Neuronal stem cell (in vitro differentiated cells): Measurements from ENCODE around the gene ZSCAN16. TPM values are rescaled to one million over a fixed set of nuclear protein-coding genes. Genes with fewer than 3 reads are reported as not detected.
"Not testable (repeated sequence)": the region's sequence is repeated elsewhere in the genome, so short reads cannot be mapped to it uniquely, and the experiment has no call there.

ENCODE experiments used
- DNase-seq: peaks from one replicate; pipeline ENCODE4 v3.0.0-alpha.2; 2013; ENCODE audit warnings: low spot score
- H2AFZ ChIP-seq: one replicate; pipeline ENCODE4 v1.6.1; 2013; ENCODE audit warnings: mild to moderate bottlenecking, low read length, inconsistent platforms
- H2AK5ac ChIP-seq: 2 replicates; pipeline ENCODE4 v1.6.1; 2013; ENCODE audit warnings: low read depth, mild to moderate bottlenecking, inconsistent platforms, low read length, moderate library complexity, mixed read lengths
- H2BK120ac ChIP-seq: 2 replicates; pipeline ENCODE4 v1.6.1; 2013; ENCODE audit warnings: low read depth, mild to moderate bottlenecking, inconsistent platforms, low read length, moderate library complexity, mixed read lengths
- H2BK12ac ChIP-seq: one replicate; pipeline ENCODE4 v1.6.1; 2013; ENCODE audit warnings: low read length, inconsistent platforms
- H2BK15ac ChIP-seq: 2 replicates; pipeline ENCODE4 v1.6.1; 2013; ENCODE audit warnings: mild to moderate bottlenecking, low read length, inconsistent platforms, mixed read lengths
- H2BK5ac ChIP-seq: one replicate; pipeline ENCODE4 v1.6.1; 2013; ENCODE audit warnings: inconsistent platforms, mild to moderate bottlenecking, low read length, moderate library complexity
- H3K14ac ChIP-seq: one replicate; pipeline ENCODE4 v1.6.1; 2013; ENCODE audit warnings: low read length, inconsistent platforms
- H3K18ac ChIP-seq: 2 replicates; pipeline ENCODE4 v1.6.1; 2013; ENCODE audit warnings: low read length, inconsistent platforms
- H3K23ac ChIP-seq: 2 replicates; pipeline ENCODE4 v1.6.1; 2013; ENCODE audit warnings: low read depth, mild to moderate bottlenecking, mixed read lengths, low read length, inconsistent platforms; ENCODE audit not compliant: poor library complexity
- H3K27ac ChIP-seq: replicated peaks from 3 replicates; pipeline ENCODE4 v1.5.1; 2013; ENCODE audit warnings: low read length, inconsistent platforms
- H3K27me3 ChIP-seq, 3 experiments: 2 replicates each; pipeline ENCODE4 v1.6.1; 2013; ENCODE audit warnings: low read length in 3 of 3, mild to moderate bottlenecking in 2 of 3, inconsistent platforms in 1 of 3, low read depth in 1 of 3, mixed read lengths in 1 of 3, moderate library complexity in 1 of 3; ENCODE audit not compliant: control insufficient read depth in 3 of 3, insufficient read depth in 3 of 3
- H3K36me3 ChIP-seq, 2 donors: replicated peaks in 1 of 2; 2 replicates each; pipeline ENCODE4 v1.6.1; 2013; ENCODE audit warnings: low read length in 2 of 2; ENCODE audit not compliant: control insufficient read depth in 2 of 2, insufficient read depth in 2 of 2
- H3K4ac ChIP-seq: 2 replicates; pipeline ENCODE4 v1.6.1; 2013; ENCODE audit warnings: inconsistent platforms, mild to moderate bottlenecking, low read length, moderate library complexity
- H3K4me1 ChIP-seq, 2 donors: 1 replicate in 1 of 2; 2 replicates in 1 of 2; pipeline ENCODE4 v1.6.1; 2013; ENCODE audit warnings: low read length in 2 of 2, low read depth in 1 of 2; ENCODE audit not compliant: control insufficient read depth in 2 of 2, insufficient read depth in 1 of 2
- H3K4me2 ChIP-seq: one replicate; pipeline ENCODE4 v1.6.1; 2013; ENCODE audit warnings: mild to moderate bottlenecking, low read length, inconsistent platforms; ENCODE audit not compliant: insufficient read depth, poor library complexity, severe bottlenecking
- H3K4me3 ChIP-seq, 2 donors: 2 replicates each; pipeline ENCODE4 v1.5.1; 2013; ENCODE audit warnings: low read length in 2 of 2, mild to moderate bottlenecking in 2 of 2, inconsistent platforms in 1 of 2, moderate library complexity in 1 of 2
- H3K79me1 ChIP-seq: one replicate; pipeline ENCODE4 v1.6.1; 2013; ENCODE audit warnings: low read depth, mild to moderate bottlenecking, inconsistent platforms, low read length, moderate library complexity
- H3K9ac ChIP-seq: one replicate; pipeline ENCODE4 v1.6.1; 2013; ENCODE audit warnings: mild to moderate bottlenecking, low read depth, low read length, inconsistent platforms; ENCODE audit not compliant: poor library complexity
- H3K9me3 ChIP-seq, 2 donors: replicated peaks in 1 of 2; 2 replicates each; pipeline versions ENCODE3 to v1.6.1; 2013; ENCODE audit warnings: low read length in 2 of 2, mild to moderate bottlenecking in 2 of 2, inconsistent platforms in 1 of 2, low read depth in 1 of 2, mixed read lengths in 1 of 2, moderate library complexity in 1 of 2; ENCODE audit not compliant: control insufficient read depth in 2 of 2, insufficient read depth in 1 of 2
- H4K8ac ChIP-seq: one replicate; pipeline ENCODE4 v1.6.1; 2013; ENCODE audit warnings: low read depth, mild to moderate bottlenecking, inconsistent platforms, low read length, moderate library complexity
- H4K91ac ChIP-seq: one replicate; pipeline ENCODE4 v1.6.1; 2013; ENCODE audit warnings: low read length, low read depth, mild to moderate bottlenecking, inconsistent platforms; ENCODE audit not compliant: poor library complexity
- WGBS, 2 donors: extraction: QIAGEN DNeasy Blood & Tissue Kit; methylation state at CpG; one replicate each; pipeline ENCODE4 v1.1.7; 2013; ENCODE audit warnings: missing lambda C conversion rate in 2 of 2, mixed read lengths in 1 of 2; ENCODE audit not compliant: insufficient read length in 2 of 2, insufficient replicate concordance in 1 of 2; ENCODE audit errors: extremely low coverage in 2 of 2; 5-methylcytosine and 5-hydroxymethylcytosine counted together
- polyA plus RNA-seq, 2 experiments: library from polyadenylated mRNA; stranded (reverse); fragments of 200-250 nt; gene quantifications; one replicate each; pipeline ENCODE4 v1.2.3, GENCODE V29; 2013

Gene ZSCAN16
- 8.8 TPM for polyA plus RNA-seq (2013, experiment 1 of 2)
- polyA plus RNA-seq (2013, experiment 2 of 2), result 8.4 TPM

DNA sequence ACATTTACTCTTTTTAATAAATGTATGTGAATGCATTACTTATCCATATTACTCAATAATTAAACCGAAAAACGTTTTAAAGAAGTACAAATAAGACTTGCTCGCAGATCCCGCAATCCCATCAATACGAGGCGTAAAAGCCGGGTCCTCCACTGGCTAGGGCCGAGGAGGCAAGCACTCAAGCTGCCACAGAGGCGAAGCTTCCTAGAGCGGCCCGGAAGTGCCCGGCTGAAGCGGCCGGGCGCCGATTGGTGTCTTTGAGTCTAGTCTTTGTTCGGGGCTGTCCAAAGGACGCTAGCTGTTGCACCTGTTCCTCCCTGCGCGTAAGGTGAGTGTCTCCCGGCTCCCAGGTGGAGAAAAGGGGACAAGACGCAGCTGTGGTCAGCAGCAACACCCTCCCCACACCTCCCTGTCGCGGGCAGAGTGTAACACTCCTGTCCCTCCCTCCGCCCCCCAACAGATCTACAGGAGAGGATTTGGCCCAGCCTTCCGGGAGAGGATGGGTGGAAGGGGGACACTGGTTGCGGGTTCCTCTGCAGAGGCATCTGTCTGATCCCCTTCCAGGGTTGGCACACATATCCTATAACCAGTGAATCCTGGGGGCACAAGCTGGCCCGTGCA is at the start of gene ZSCAN16:
ZSCAN16 (plus strand) TSS at position 260 of the 621 bp plus-strand sequence. CDS start 835 bp downstream, outside the sequence.
- Histone ChIP-seq H2BK12ac (peak within 1 kb of the TSS; percentile 46), H2BK120ac (no peak within 1 kb of the TSS), H3K4me3 (peak within 1 kb of the TSS; percentile 93 to 94), H3K4ac (no peak within 1 kb of the TSS), H3K14ac (no peak within 1 kb of the TSS), H3K18ac (peak within 1 kb of the TSS; percentile 89), H3K4me2 (peak within 1 kb of the TSS; percentile 74), H4K8ac (no peak within 1 kb of the TSS), H3K36me3 (peaks cover 14 to 79% of the 10 kb centered on the region in 2 donors), H3K4me1 (peaks cover 0 to 12% of the 10 kb centered on the region in 2 donors), H2BK15ac (no peak within 1 kb of the TSS), H2AFZ (peak within 1 kb of the TSS; percentile 95), H3K27ac (no peak within 1 kb of the TSS), H4K91ac (no peak within 1 kb of the TSS), H3K9ac (peak within 1 kb of the TSS; percentile 97), H2AK5ac (peak within 1 kb of the TSS; percentile 82), H3K79me1 (peaks cover 2% of the 10 kb centered on the region), H3K23ac (no peak within 1 kb of the TSS), H3K9me3 (no peaks in the 10 kb centered on the region), H2BK5ac (no peak within 1 kb of the TSS), H3K27me3 (no peaks in the 10 kb centered on the region)
- peak; percentile 72 for DNase-seq
- no CpG with 5 or more reads among the region's 28 CpGs for WGBS, 2 donors

DNA sequence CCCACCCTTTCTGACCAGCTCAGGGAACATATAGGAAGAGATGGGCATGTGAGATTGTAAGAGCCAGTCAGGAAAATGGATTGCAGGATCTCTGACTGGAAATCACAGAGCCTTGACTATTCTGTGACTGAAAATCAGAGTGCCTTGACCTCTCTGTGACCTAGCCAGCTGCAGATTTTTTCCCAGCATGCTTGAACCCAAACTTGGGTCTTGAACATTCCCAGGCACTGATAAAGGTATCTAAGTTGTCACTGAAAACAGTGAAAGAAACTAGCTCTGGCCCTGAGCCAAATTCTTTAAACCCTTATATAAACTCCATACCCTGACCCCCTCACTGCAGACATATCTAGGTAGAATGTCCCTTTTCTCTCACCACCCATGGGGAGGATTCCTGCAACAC is 46.4 kb upstream of the ZSCAN16 start:
- H2BK15ac ChIP-seq, result no peak overlapping the region
- no peaks in the 10 kb centered on the region for H3K79me1 ChIP-seq
- no peak overlapping the region for H3K4ac ChIP-seq
- H2BK5ac ChIP-seq, result no peak overlapping the region
- H4K8ac ChIP-seq, result no peak overlapping the region
- no peak overlapping the region for H3K4me2 ChIP-seq
- no peak overlapping the region for H3K18ac ChIP-seq
- no peak overlapping the region for H3K9ac ChIP-seq
- H4K91ac ChIP-seq, result no peak overlapping the region
- H2AK5ac ChIP-seq, result no peak overlapping the region
- H3K27me3 ChIP-seq, result no peaks in the 10 kb centered on the region
- H3K9me3 ChIP-seq, result no peaks in the 10 kb centered on the region
- H3K23ac ChIP-seq, result no peak overlapping the region
- no peak overlapping the region for H3K14ac ChIP-seq
- H3K36me3 ChIP-seq, result no peaks in the 10 kb centered on the region
- H2BK120ac ChIP-seq, result no peak overlapping the region
- H3K27ac ChIP-seq, result no peak overlapping the region
- no peak overlapping the region for H2BK12ac ChIP-seq
- DNase-seq, result no peak
- peaks cover 3 to 5% of the 10 kb centered on the region in 2 donors for H3K4me1 ChIP-seq
- no peak overlapping the region for H2AFZ ChIP-seq
- no peak overlapping the region for H3K4me3 ChIP-seq

DNA sequence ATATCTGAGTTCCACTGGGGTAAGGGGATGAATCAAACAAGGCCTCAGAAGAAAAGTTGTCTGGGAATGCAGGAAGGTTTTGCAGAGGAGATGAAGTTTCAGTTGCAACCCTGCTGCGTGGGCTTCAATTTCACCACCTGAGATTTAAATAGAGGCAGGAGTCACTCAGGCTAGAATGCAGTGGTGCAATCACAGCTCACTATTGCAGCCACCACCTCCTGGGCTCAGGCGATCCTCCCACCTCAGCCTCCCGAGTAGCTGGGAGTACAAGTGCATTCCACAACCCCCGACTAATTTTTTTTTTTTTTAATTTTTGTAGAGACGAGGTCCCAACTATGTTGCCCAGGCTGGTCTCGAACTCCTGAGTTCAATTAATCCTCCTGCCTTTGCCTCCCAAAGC is 45.6 kb upstream of the ZSCAN16 start:
- H2BK12ac ChIP-seq, result no peak overlapping the region
- no peaks in the 10 kb centered on the region for H3K9me3 ChIP-seq
- WGBS, 2 donors, result no CpG with 5 or more reads among the region's 6 CpGs
- no peak for DNase-seq
- H3K14ac ChIP-seq, result no peak overlapping the region
- H2AFZ ChIP-seq, result no peak overlapping the region
- no peak overlapping the region for H2BK15ac ChIP-seq
- H3K9ac ChIP-seq, result no peak overlapping the region
- no peak overlapping the region for H3K27ac ChIP-seq
- H4K91ac ChIP-seq, result no peak overlapping the region
- no peak overlapping the region for H3K18ac ChIP-seq
- no peak overlapping the region for H2BK5ac ChIP-seq
- H3K4ac ChIP-seq, result no peak overlapping the region
- no peak overlapping the region for H3K4me3 ChIP-seq
- no peak overlapping the region for H3K23ac ChIP-seq
- no peaks in the 10 kb centered on the region for H3K27me3 ChIP-seq
- H3K4me1 ChIP-seq, result peaks cover 3 to 5% of the 10 kb centered on the region in 2 donors
- H4K8ac ChIP-seq, result no peak overlapping the region
- no peak overlapping the region for H2BK120ac ChIP-seq
- H2AK5ac ChIP-seq, result no peak overlapping the region
- no peaks in the 10 kb centered on the region for H3K36me3 ChIP-seq
- no peak overlapping the region for H3K4me2 ChIP-seq
- H3K79me1 ChIP-seq, result no peaks in the 10 kb centered on the region

DNA sequence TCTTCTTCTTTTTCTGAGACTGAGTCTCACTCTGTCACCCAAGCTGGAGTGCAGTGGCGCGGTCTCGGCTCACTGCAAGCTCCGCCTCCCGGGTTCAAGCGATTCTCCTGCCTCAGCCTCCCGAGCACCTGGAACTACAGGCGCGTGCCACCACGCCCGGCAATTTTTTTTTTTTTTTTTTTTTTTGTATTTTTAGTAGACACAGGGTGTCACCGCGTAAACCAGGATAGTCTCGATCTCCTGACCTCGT is 44.1 kb upstream of the ZSCAN16 start, which contains the start of gene ZNF165:
ZNF165 (plus strand) TSS at position 188 of the 250 bp plus-strand sequence. CDS start 4,913 bp downstream, outside the sequence.
- H3K27me3 ChIP-seq, H3K27ac ChIP-seq, H4K91ac ChIP-seq, DNase-seq, H3K4ac ChIP-seq, H2BK12ac ChIP-seq, H3K9me3 ChIP-seq, H3K36me3 ChIP-seq, H2BK120ac ChIP-seq, H2AK5ac ChIP-seq, H3K14ac ChIP-seq, H3K79me1 ChIP-seq, H2BK15ac ChIP-seq, H3K4me1 ChIP-seq: not testable (repeated sequence)
- Histone ChIP-seq H3K18ac (peak within 1 kb of the TSS; percentile 89), H2BK5ac (peak within 1 kb of the TSS; percentile 35), H3K23ac (peak within 1 kb of the TSS; percentile 61), H3K4me2 (peak within 1 kb of the TSS; percentile 49), H2AFZ (peak within 1 kb of the TSS; percentile 89), H3K4me3 (peak within 1 kb of the TSS; percentile 64 to 94), H4K8ac (peak within 1 kb of the TSS; percentile 65), H3K9ac (peak within 1 kb of the TSS; percentile 85)
- WGBS, 2 donors, result no CpG with 5 or more reads among the region's 15 CpGs
